ENCODE data around the gene ANTKMT.
"Not testable (repeated sequence)": the region's sequence is repeated elsewhere in the genome, so short reads cannot be mapped to it uniquely, and the experiment has no call there.

ANTKMT gene

GRCh38 chr16:681746-682427 is 39.1 kb upstream of the ANTKMT start:
- no peak for FAIRE-seq

GRCh38 chr16:682493-683395 is 38.2 kb upstream of the ANTKMT start:
- no peak for FAIRE-seq

- FAIRE-seq, result no peak
Measured at GRCh38 chr16:683396-684070, 37.4 kb upstream of the ANTKMT start.

GRCh38 chr16:684071-684794 is 36.7 kb upstream of the ANTKMT start, which contains the start of gene JMJD8:
JMJD8 (minus strand) TSS chr16:684334; CDS start chr16:684319, 15 bp downstream.
- no peak for FAIRE-seq

- no peak for FAIRE-seq
Measured at GRCh38 chr16:684961-685696, 35.8 kb upstream of the ANTKMT start.

GRCh38 chr16:685967-686366 is 35.0 kb upstream of the ANTKMT start:
- FAIRE-seq, result no peak

GRCh38 chr16:686459-687260 is 34.3 kb upstream of the ANTKMT start:
- FAIRE-seq, result no peak

GRCh38 chr16:687499-687898 is 33.4 kb upstream of the ANTKMT start:
- FAIRE-seq, result no peak

GRCh38 chr16:689175-689897 is 31.6 kb upstream of the ANTKMT start:
- FAIRE-seq, result no peak

- FAIRE-seq, result not testable (repeated sequence)
Measured at GRCh38 chr16:691242-691641, 29.7 kb upstream of the ANTKMT start.

- no peak for FAIRE-seq
Measured at GRCh38 chr16:692356-693108, 28.4 kb upstream of the ANTKMT start.

GRCh38 chr16:693364-693763 is 27.6 kb upstream of the ANTKMT start:
- FAIRE-seq, result no peak

GRCh38 chr16:693766-694165 is 27.2 kb upstream of the ANTKMT start:
- FAIRE-seq, result no peak

- FAIRE-seq, result no peak
Measured at GRCh38 chr16:694187-694862, 26.6 kb upstream of the ANTKMT start.

GRCh38 chr16:694863-695354 is 26.0 kb upstream of the ANTKMT start:
- no peak for FAIRE-seq

- no peak for FAIRE-seq
Measured at GRCh38 chr16:695355-696089, 25.4 kb upstream of the ANTKMT start.

GRCh38 chr16:698911-699671 is 21.9 kb upstream of the ANTKMT start:
- no peak for FAIRE-seq

All from TTC549 (cell line).